Upper lobe of right lung (tissue), 1 donor: ENCODE measurements around the gene GRK5. TPM values are rescaled to one million over a fixed set of nuclear protein-coding genes. Genes with fewer than 3 reads are reported as not detected.

ENCODE experiments used
- ATAC-seq: fragments of 200-7000 bp; cut with Tn5 transposase; one replicate; pipeline ENCODE4 v1.9.1; 2020; ENCODE audit warnings: mild to moderate bottlenecking, moderate library complexity
- DNase-seq: peaks from one replicate; pipeline ENCODE4 v3.0.0-alpha.2; 2020
- H3K27ac ChIP-seq: fragments of 200-600 bp; one replicate; pipeline ENCODE4 v1.8.0; 2022
- H3K27me3 ChIP-seq: fragments of 200-600 bp; one replicate; pipeline ENCODE4 v1.8.0; 2022; ENCODE audit warnings: mild to moderate bottlenecking
- H3K36me3 ChIP-seq: fragments of 200-600 bp; one replicate; pipeline ENCODE4 v1.8.0; 2022
- H3K4me1 ChIP-seq: fragments of 200-600 bp; one replicate; pipeline ENCODE4 v1.8.0; 2022
- H3K4me3 ChIP-seq: fragments of 200-600 bp; one replicate; pipeline ENCODE4 v1.8.0; 2022; ENCODE audit warnings: mild to moderate bottlenecking
- H3K9me3 ChIP-seq: fragments of 200-600 bp; one replicate; pipeline ENCODE4 v1.8.0; 2022
- CTCF ChIP-seq: fragments of 200-600 bp; IDR thresholded peaks from one replicate; pipeline ENCODE4 v1.8.0; 2022; ENCODE audit warnings: antibody characterized with exemption
- intact Hi-C: fragments of 100-400 bp; cut with DNase I; formaldehyde crosslinking; loops from one replicate; pipeline ENCODE4 v1.11.0; 2022
- total RNA-seq: library from RNA; stranded (reverse); fragmentation: NEBNext Ultra II Directional; extraction: Animal tissue kit (Norgen Biotek cat#: 25700); gene quantifications from one replicate; pipeline ENCODE4 v1.2.1, GENCODE V29; 2021
- donor health status: DM: no; HTN: yes; CAD: no; lungs with severe emphysema.

The GRK5 gene
- total RNA-seq, 1 donor from 2014 or later: 83.5 TPM

- Histone ChIP-seq H3K36me3 (peaks cover 44% of the 10 kb centered on the region), H3K9me3 (no peaks in the 10 kb centered on the region), H3K4me1 (peaks cover 6% of the 10 kb centered on the region), H3K27ac (no peak overlapping the region), H3K27me3 (no peaks in the 10 kb centered on the region), H3K4me3 (no peak overlapping the region)
- intact Hi-C loops: no loop called here
- DNase-seq: peak; percentile 53
- no peak for TF ChIP-seq CTCF
- ATAC-seq: no peak
Observed at GRCh38 chr10:119446441-119447277, 239.3 kb downstream of the GRK5 start.

- intact Hi-C loops: no loop called here
- Histone ChIP-seq H3K9me3 (no peaks in the 10 kb centered on the region), H3K36me3 (peaks cover 52% of the 10 kb centered on the region), H3K4me3 (no peak overlapping the region), H3K27me3 (no peaks in the 10 kb centered on the region), H3K4me1 (no peaks in the 10 kb centered on the region), H3K27ac (no peak overlapping the region)
- ATAC-seq (no peak), DNase-seq (no peak)
- TF ChIP-seq CTCF: no peak
Observed at GRCh38 chr10:119447421-119447820, 240.1 kb downstream of the GRK5 start.

GRCh38 chr10:119447823-119448546, 240.6 kb downstream of the GRK5 start:
- no peaks in the 10 kb centered on the region for H3K4me1 ChIP-seq
- no peaks in the 10 kb centered on the region for H3K9me3 ChIP-seq
- H3K27me3 ChIP-seq: no peaks in the 10 kb centered on the region
- no peak for TF ChIP-seq CTCF
- DNase-seq: peak; percentile 52
- no peak for ATAC-seq
- H3K36me3 ChIP-seq: peaks cover 57% of the 10 kb centered on the region
- intact Hi-C loops: no loop called here
- no peak overlapping the region for H3K27ac ChIP-seq
- H3K4me3 ChIP-seq: no peak overlapping the region

- intact Hi-C loops: no loop called here
- Histone ChIP-seq H3K36me3 (peaks cover 66% of the 10 kb centered on the region), H3K4me1 (no peaks in the 10 kb centered on the region), H3K27ac (no peak overlapping the region), H3K27me3 (no peaks in the 10 kb centered on the region), H3K9me3 (no peaks in the 10 kb centered on the region), H3K4me3 (no peak overlapping the region)
- ATAC-seq (no peak), DNase-seq (no peak)
- TF ChIP-seq CTCF: no peak
Observed at GRCh38 chr10:119448628-119449584, 241.5 kb downstream of the GRK5 start.

GRCh38 chr10:119449760-119450461, 242.5 kb downstream of the GRK5 start:
- TF ChIP-seq CTCF: no peak

More at GRCh38 chr10:119449760-119450461, 242.5 kb downstream of the GRK5 start:
- Histone ChIP-seq H3K27me3 (no peaks in the 10 kb centered on the region), H3K36me3 (peaks cover 75% of the 10 kb centered on the region), H3K27ac (no peak overlapping the region), H3K4me1 (no peaks in the 10 kb centered on the region), H3K4me3 (no peak overlapping the region), H3K9me3 (no peaks in the 10 kb centered on the region)
- DNase-seq (peak; percentile 67), ATAC-seq (peak; percentile 59)
- intact Hi-C loops: no loop called here
